SK-N-MC (cell line): ENCODE data around the gene FER.
"Not testable (repeated sequence)": the region's sequence is repeated elsewhere in the genome, so short reads cannot be mapped to it uniquely, and the experiment has no call there.

Experiments
- EZH2 ChIP-seq: fragments of 200-600 bp; sonication (generic); IDR thresholded peaks from one replicate; pipeline ENCODE4 v1.6.1; 2017; ENCODE audit warnings: antibody characterized with exemption
- FOXP2 ChIP-seq: optimal IDR thresholded peaks from 2 replicates; pipeline ENCODE3; 2011; ENCODE audit warnings: mild to moderate bottlenecking, moderate library complexity; ENCODE audit not compliant: insufficient read depth; ENCODE audit errors: extremely low read length, control extremely low read depth
- POLR2AphosphoS5 ChIP-seq: IDR thresholded peaks from 2 replicates; pipeline ENCODE4 v1.6.1; 2012; ENCODE audit warnings: mild to moderate bottlenecking, low read depth, low read length, borderline replicate concordance

GRCh38 chr5:109052216-109052615 is 304.5 kb downstream of the FER start:
- not testable (repeated sequence) for TF ChIP-seq POLR2AphosphoS5, EZH2, FOXP2
